ENCODE data around the gene GP9.

DNA sequence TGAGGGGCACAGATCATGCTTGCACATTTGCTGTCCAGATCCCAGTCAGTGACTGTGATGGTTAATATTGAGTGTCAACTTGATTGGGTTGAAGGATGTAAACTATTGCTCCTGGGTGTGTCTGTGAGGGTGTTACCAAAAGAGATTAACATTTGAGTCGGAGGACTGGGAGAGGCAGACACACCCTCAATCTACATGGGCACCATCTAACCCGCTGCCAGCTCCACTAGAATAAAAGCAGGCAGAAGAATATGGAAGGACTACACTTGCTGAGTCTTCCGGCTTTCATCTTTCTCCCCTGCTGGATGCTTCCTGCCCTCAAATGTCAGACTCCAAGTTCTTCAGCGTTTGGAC is 5.1 kb downstream of the GP9 start:
- TF ChIP-seq, protein P1, sequence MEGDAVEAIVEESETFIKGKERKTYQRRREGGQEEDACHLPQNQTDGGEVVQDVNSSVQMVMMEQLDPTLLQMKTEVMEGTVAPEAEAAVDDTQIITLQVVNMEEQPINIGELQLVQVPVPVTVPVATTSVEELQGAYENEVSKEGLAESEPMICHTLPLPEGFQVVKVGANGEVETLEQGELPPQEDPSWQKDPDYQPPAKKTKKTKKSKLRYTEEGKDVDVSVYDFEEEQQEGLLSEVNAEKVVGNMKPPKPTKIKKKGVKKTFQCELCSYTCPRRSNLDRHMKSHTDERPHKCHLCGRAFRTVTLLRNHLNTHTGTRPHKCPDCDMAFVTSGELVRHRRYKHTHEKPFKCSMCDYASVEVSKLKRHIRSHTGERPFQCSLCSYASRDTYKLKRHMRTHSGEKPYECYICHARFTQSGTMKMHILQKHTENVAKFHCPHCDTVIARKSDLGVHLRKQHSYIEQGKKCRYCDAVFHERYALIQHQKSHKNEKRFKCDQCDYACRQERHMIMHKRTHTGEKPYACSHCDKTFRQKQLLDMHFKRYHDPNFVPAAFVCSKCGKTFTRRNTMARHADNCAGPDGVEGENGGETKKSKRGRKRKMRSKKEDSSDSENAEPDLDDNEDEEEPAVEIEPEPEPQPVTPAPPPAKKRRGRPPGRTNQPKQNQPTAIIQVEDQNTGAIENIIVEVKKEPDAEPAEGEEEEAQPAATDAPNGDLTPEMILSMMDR (IDR thresholded peaks at IDR 0.05), result no peak
- no peak for TF ChIP-seq POLR2A (IDR thresholded peaks at IDR 0.05)
